GM12873 (cell line): ENCODE measurements around the gene SIAH1.

Experiments used
- TF ChIP-seq, protein P1 (sequence below): IDR thresholded peaks from 2 replicates; pipeline ENCODE4 v1.5.1; 2012; ENCODE audit warnings: low read depth, mild to moderate bottlenecking, moderate library complexity, low read length, control low read depth; ENCODE audit not compliant: insufficient read depth; ENCODE audit errors: missing control alignments

The SIAH1 gene

DNA sequence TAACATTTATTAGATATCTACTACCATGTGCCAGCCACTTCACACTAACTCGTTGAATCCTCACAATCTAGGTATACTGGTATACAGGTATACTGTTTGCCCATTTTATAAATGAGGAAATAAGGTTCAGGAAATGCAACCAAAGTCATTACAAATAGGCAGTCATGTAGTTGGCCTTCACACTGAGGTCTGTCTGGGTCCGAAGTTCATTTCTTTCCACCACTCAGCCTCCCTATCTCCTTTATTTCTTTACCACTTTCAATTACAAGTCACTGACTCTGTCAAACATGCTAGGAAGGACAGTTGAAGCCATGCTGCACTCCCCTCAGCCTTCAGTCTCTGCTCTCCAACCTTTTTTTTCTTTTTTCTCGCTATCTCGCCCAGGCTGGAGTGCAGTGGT lies 20.7 kb upstream of the SIAH1 start:
- TF ChIP-seq, protein P1, sequence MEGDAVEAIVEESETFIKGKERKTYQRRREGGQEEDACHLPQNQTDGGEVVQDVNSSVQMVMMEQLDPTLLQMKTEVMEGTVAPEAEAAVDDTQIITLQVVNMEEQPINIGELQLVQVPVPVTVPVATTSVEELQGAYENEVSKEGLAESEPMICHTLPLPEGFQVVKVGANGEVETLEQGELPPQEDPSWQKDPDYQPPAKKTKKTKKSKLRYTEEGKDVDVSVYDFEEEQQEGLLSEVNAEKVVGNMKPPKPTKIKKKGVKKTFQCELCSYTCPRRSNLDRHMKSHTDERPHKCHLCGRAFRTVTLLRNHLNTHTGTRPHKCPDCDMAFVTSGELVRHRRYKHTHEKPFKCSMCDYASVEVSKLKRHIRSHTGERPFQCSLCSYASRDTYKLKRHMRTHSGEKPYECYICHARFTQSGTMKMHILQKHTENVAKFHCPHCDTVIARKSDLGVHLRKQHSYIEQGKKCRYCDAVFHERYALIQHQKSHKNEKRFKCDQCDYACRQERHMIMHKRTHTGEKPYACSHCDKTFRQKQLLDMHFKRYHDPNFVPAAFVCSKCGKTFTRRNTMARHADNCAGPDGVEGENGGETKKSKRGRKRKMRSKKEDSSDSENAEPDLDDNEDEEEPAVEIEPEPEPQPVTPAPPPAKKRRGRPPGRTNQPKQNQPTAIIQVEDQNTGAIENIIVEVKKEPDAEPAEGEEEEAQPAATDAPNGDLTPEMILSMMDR, result no peak

DNA sequence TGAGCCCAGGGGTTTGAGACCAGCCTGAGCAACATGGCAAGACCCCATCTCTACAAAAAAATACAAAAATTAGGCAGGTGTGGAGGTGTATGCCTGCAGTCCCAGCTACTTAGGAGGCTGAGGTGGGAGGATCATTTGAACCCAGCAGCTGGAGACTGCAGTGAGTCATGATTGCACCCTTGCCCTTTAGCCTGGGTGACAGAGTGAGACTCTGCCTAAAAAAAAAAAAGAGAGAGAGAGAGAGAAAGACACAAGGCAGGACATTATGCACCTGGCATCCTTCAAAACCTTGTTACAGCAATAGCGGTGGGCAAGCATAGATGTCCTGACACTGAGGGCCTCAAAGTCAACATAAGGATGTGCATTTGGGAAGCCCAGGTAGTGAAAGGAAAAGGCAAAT lies 19.9 kb upstream of the SIAH1 start:
- TF ChIP-seq, protein P1, result no peak

DNA sequence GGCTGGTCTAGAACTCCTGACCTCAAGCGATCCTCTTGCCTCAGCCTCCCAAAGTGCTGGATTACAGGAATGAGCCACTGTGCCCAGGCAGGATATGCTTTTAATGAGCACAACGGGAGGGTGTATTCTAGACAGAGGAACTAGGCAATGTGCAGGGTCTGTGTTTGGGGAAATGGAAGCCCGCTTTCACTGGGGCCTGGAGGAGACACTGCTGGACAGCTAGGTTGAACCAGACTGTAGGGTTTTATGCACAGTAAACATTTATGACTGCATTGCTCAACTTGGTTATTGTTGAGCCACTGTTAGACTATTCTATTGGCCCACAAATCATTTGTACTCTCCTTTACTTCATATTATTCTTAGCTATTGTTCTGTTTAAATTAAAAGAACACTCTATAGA lies 10.2 kb upstream of the SIAH1 start:
- TF ChIP-seq, protein P1, result no peak

DNA sequence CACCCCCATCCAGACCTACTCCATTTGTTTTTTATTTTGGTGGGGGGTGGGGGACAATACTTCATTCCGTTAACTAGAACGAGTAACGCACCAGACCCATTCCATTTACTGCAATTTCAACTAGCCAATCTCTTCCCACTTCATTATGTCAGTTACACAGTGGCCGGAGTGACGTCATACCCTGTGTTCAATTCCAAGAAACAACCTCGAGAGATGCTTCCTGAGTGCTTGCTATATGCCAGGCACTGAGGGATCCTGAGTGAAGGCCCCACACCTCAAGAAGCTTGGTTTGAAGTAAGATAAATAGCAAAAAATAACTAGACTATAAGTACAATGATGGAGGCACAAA lies 9.1 kb upstream of the SIAH1 start:
- TF ChIP-seq, protein P1, result no peak

DNA sequence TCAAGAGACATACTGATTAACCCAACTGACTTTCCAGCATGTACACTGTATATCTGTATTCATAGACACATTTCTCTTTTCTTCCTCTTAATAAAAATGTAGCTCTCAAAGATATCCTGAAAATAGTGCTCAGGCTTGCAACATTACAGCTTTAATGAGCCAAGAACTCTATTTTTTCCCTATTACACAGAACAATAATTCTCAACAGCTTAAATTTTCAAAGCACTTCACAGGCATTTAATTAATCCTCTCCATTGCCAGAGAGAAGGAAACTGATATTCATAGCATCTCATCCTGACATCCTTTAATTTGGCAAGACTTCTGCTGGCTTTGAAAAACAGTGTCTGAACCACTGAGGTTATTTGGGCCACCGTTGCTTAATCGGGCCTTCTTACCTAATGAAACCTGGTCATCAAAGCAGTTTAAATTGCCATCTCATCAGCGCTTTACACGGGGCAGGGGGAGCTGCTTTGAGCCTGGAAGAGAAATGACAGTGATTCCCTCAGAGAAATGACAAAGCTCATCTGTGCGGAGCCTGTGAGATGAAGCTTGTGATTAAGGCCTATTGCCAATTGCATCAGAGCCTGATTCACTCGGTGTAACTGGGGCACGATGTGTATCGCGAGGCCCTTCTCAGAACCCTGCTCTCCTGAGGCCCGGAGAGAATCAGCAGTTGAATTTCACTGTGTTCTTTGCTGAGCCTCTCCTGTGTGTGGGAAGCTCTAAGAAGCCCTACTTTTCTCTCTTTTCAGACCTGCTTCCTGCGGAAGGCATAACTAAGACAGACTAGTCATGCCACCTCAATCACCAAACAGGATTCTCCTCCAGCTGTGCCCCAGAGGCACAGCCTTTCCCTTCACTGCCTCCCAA lies 8.5 kb upstream of the SIAH1 start:
- TF ChIP-seq, protein P1, result no peak

DNA sequence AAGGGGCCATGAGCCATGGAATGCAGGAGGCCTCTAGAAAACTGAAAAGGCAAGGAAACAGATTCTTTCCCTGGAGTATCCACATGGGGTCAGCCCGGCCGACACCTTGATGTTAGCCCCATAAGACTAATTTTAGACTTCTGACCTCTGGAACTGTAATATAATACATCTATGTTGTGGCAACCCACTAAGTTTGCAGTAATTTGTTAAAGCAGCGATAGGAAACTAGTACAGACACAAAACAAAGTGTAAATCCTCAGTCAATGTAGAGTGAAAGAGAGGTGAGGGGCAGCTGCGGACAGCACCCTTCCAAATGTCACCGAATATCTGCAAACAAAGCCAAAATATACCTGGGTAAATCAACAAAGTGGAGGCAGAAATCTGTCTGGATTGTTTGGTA lies 7.2 kb upstream of the SIAH1 start:
- TF ChIP-seq, protein P1, result no peak

DNA sequence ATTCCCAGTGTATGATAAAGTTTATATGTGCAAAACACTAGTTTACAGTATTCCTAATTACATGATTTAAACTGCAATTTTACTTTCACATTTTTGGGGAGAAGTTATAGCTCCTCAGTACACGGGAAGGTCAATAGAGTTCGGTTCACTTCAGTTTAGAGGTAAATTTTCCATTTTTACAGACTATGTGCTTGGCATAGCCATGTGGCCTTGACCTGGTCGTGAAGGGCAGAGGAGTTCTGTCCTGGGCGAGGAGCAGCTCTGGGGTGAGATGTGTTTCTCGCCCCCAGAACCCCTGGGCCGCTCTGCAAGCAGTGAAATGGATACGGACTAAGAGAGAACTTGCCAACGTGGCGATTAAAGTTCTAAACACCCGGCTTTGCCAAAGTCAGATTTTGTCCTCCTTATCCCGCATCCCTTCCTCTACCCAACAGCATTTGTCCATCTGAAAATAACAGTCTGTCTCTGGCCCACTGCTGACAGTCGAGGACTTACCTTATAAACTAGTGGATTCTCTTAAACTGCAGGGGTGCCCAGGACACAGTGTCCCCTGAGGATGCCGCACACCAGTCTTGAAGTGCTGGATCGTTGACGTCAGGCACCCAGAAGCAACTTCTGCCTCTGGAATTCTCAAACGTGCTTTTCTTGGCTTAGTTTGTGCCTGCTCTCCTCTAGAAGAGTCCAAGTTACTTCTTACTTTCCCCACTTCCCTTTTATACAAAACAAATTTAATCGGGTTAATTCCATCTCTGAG lies 1.5 kb upstream of the SIAH1 start:
- TF ChIP-seq, protein P1, result no peak
